Stomach (tissue), 4 donors: ENCODE measurements around the gene RFXANK.

Experiments
- CTCF ChIP-seq, 7 experiments: fragments of 450-650 bp in 4 of 7; fragments of 200-600 bp in 3 of 7; sonication (generic) in 3 of 7; IDR thresholded peaks; one replicate each; pipeline ENCODE4 v1.5.1; 2016 to 2019; ENCODE audit warnings: antibody characterized with exemption in 7 of 7, control low read depth in 2 of 7, mild to moderate bottlenecking in 1 of 7
- EP300 ChIP-seq: sonication (generic); formaldehyde crosslinking; IDR thresholded peaks from one replicate; pipeline ENCODE4 v1.6.1; 2017; ENCODE audit warnings: antibody characterized with exemption
- POLR2A ChIP-seq, 4 donors: fragments of 450-650 bp; IDR thresholded peaks; one replicate each; pipeline ENCODE4 v1.6.1; 2016; ENCODE audit warnings: antibody characterized with exemption in 4 of 4, control low read depth in 2 of 4, mild to moderate bottlenecking in 1 of 4, moderate library complexity in 1 of 4
- POLR2AphosphoS5 ChIP-seq, 3 donors: sonication (generic); formaldehyde crosslinking; IDR thresholded peaks; one replicate each; pipeline ENCODE4 v1.6.1; 2016; ENCODE audit warnings: antibody characterized with exemption in 3 of 3

GRCh38 chr19:19205416-19206410 lies 13.7 kb downstream of the RFXANK start:
- TF ChIP-seq POLR2A (IDR thresholded peaks at IDR 0.05) (no peak), CTCF (IDR thresholded peaks at IDR 0.05) (no peak), POLR2AphosphoS5 (IDR thresholded peaks at IDR 0.05) (no peak), EP300 (no peak)
